NCI-H446 treated with DMSO at 0.1 percent for 48 hours (cell line): Measurements from ENCODE around the gene SEPTIN11.

Experiments
- DNase-seq: peaks from one replicate; lab custom pipeline; 2025; lab: John Stamatoyannopoulos, UW

Gene SEPTIN11

GRCh38 chr4:76980261-76980660, 30.7 kb downstream of the SEPTIN11 start:
- no peak for DNase-seq

GRCh38 chr4:76981644-76982043, 32.1 kb downstream of the SEPTIN11 start:
- DNase-seq, result no peak

- no peak for DNase-seq
These were observed 33.4 kb downstream of the SEPTIN11 start for GRCh38 chr4:76982638-76983584.

- DNase-seq, result no peak
These were observed 34.6 kb downstream of the SEPTIN11 start for GRCh38 chr4:76984127-76984526.

DNA sequence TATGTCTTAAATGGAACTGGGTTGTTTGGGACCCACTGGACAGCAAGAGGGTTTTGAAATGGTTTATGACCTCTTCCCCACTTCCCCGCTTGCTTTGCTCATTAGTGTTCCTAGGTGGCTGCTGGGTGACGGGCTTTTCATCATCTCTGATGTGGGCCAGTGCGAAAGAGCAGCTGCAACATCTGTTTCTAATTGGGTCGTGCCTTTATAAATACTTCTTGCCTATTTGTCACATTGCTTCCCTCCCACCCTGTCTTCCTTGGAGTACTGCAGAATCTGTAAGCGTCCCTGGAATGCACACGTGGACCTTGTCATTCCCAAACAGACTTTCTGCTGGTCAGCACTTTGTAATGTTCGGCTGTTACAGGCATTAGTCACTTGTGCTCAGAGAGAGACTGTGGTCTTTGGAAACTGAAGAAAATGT, 35.2 kb downstream of the SEPTIN11 start:
- no peak for DNase-seq

- no peak for DNase-seq
These were observed 37.6 kb downstream of the SEPTIN11 start for GRCh38 chr4:76987153-76987591.

DNA sequence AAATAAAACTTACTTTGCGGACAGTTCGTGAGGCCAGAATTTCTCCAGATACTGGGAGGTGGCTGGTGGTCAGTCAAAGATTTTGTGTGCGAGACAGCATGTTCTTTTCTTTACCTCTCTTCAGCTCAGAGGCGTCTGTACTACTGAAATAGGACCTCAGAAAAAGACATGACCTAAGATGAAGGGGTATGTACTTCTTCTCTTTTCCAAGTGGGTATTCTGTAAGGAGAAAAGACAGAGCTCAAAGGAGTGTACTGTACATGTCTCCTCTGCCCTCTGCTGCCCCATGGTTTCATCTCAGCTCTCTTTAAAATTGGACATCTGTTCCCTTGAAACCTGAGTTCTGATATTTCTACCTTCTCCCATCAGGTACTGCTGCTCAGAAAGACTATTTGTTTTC, 38.1 kb downstream of the SEPTIN11 start:
- no peak for DNase-seq

- no peak for DNase-seq
These were observed 40.0 kb downstream of the SEPTIN11 start for GRCh38 chr4:76989391-76990061.

DNA sequence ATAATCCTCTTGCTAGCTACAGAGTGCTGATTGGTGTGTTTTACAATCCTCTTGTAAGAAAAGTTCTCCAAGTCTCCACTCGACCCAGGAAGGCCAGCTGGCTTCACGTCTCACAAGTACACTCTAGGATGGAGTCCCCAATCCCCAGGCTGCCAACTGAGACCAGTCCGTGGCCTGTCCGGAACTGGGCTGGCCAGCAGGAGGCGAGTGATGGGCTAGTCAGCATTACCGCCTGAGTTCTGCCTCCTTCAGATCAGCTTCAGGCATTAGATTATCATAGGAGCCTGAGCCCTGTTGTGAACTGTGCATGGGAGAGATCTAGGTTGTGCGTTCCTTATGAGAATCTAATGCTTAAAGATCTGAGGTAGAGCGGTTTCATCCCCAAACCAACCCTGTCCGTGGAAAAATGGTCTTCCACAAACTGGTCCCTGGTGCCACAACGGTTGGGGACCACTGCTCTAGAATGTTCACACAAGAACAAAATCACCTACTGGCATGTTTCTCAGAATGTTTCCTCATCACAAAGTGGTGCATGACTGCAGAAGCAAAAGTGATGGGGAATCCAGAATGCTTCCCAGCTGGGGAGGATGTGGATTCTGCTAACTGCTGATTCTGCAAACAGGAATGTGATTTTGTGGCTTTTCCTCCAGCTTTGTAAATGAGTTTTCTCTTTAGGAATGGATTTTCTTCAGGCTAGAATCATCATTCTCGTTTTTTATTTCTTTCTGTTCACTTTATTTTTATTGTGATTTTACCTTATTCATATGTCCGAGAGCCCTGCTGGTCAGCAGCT, 40.9 kb downstream of the SEPTIN11 start:
- no peak for DNase-seq

DNA sequence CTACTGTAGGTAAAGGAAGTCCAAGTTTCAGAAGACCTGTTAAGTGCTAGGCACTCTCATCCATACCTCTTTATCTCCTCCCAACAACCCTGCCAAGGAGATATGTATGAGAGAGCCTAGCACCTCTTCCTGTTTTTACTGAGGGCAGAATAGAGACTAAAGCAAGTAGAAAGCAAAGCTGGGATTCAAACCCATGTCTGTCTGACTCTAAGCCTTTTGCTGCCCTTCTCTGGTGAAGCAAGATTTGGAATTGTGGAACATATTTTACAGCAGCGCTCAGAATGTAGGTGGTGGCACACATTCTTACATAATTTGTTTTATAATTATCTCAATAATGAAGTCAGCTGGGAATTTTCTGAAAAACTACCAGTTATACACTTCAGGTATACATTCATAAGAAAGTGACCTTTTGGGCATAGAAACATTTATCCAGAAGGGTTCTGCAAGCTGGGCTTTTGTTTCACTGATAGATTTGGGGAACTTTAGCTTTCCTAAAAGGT, 41.7 kb downstream of the SEPTIN11 start:
- no peak for DNase-seq

GRCh38 chr4:76993787-76994641, 44.5 kb downstream of the SEPTIN11 start:
- peak; percentile 51 for DNase-seq

DNA sequence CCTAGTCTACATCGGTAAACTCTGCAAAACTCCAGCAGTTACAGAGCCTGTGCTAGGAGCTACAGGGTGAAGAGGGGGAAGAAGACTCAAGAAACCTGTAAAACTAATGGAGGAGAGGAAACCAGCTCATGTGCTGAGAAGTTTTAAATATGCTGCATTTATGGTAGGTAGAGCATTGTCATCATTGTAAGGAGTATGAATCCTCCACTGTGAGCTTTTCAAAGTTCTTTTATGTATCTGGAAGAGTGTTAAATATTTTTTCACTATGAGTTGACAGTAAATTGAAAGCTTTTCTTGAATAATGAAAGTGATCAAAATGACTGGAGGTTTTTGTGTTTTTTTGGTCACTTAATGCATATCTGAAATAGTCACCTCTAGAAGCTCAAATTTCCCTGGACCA, 46.2 kb downstream of the SEPTIN11 start:
- no peak for DNase-seq

- DNase-seq, result no peak
These were observed 46.9 kb downstream of the SEPTIN11 start for GRCh38 chr4:76996445-76996844.

- DNase-seq, result peak; percentile 23
These were observed 47.5 kb downstream of the SEPTIN11 start for GRCh38 chr4:76997077-76997476.

GRCh38 chr4:76997532-76997931, 48.0 kb downstream of the SEPTIN11 start:
- DNase-seq, result peak; percentile 44

- no peak for DNase-seq
These were observed 48.8 kb downstream of the SEPTIN11 start for GRCh38 chr4:76998251-76998901.
